ENCODE data around the gene SPAG17.

SPAG17 gene

GRCh38 chr1:117911051-117911450, 274.0 kb downstream of the SPAG17 start:
- TF ChIP-seq ZNF280D (tag by site-specific recombination; IDR thresholded peaks at IDR 0.05) (no peak), ZNF223 (tag by site-specific recombination; IDR thresholded peaks at IDR 0.05) (no peak), ZNF423 (tag by site-specific recombination; IDR thresholded peaks at IDR 0.05) (no peak), BCL6B (tag by site-specific recombination; IDR thresholded peaks at IDR 0.05) (no peak), ZNF37A (tag by site-specific recombination; IDR thresholded peaks at IDR 0.05) (no peak), ZNF350 (tag by site-specific recombination; IDR thresholded peaks at IDR 0.05) (no peak), ZNF777 (tag by site-specific recombination; IDR thresholded peaks at IDR 0.05; ENCODE audit: borderline replicate concordance) (no peak)
- no peak overlapping the region for H3K27ac ChIP-seq (ENCODE audit: extremely low read depth, low read depth, low read length)
- H3K9me3 ChIP-seq (ENCODE audit: control insufficient read depth, insufficient read depth, low read depth, low read length): no peaks in the 10 kb centered on the region
- H3K4me1 ChIP-seq (ENCODE audit: control insufficient read depth, insufficient read depth, low read length): no peaks in the 10 kb centered on the region
- H3K36me3 ChIP-seq (ENCODE audit: control insufficient read depth in 2 of 2, insufficient read depth in 1 of 2, low read length in 2 of 2): peaks cover 12 to 81% of the 10 kb centered on the region in 2 experiments; a peak in 2 of 3 replicates
- ChIA-PET CTCF (interaction anchor here (1.5 kb wide), 1 partner anchor 15 kb away, joined by 6 read pairs; no protein-coding TSS in a partner anchor), POLR2A (no interaction called here)
- no peak overlapping the region for H3K4me3 ChIP-seq (ENCODE audit: low read depth, low read length)

GRCh38 chr1:117905019-117905418, 280.0 kb downstream of the SPAG17 start:
- H3K27ac ChIP-seq (ENCODE audit: extremely low read depth, low read depth, low read length): no peak overlapping the region
- no peaks in the 10 kb centered on the region for H3K4me1 ChIP-seq (ENCODE audit: control insufficient read depth, insufficient read depth, low read length)
- peaks cover 0 to 72% of the 10 kb centered on the region in 2 experiments for H3K36me3 ChIP-seq (ENCODE audit: control insufficient read depth in 2 of 2, insufficient read depth in 1 of 2, low read length in 2 of 2)
- no peak overlapping the region for H3K4me3 ChIP-seq (ENCODE audit: low read depth, low read length)
- TF ChIP-seq ZNF140 (tag by site-specific recombination; IDR thresholded peaks at IDR 0.05) (no peak), ZNF707 (tag by site-specific recombination; IDR thresholded peaks at IDR 0.05) (no peak), ZNF747 (tag by site-specific recombination; IDR thresholded peaks at IDR 0.05) (no peak), ATF2 (tag by site-specific recombination; IDR thresholded peaks at IDR 0.05; ENCODE audit: low read depth) (peak; percentile 81), SCRT2 (tag by site-specific recombination; IDR thresholded peaks at IDR 0.05) (peak; percentile 75)
- no peaks in the 10 kb centered on the region for H3K9me3 ChIP-seq (ENCODE audit: control insufficient read depth, insufficient read depth, low read depth, low read length)
- ChIA-PET POLR2A (no interaction called here), CTCF (interaction anchor here (5.2 kb wide), 1 partner anchor 9 kb away, joined by 29 read pairs; no protein-coding TSS in a partner anchor)

GRCh38 chr1:117904485-117904884, 280.5 kb downstream of the SPAG17 start:
- CTCF ChIA-PET: no interaction called here
- no peak overlapping the region for H3K27ac ChIP-seq (ENCODE audit: extremely low read depth, low read depth, low read length)
- POLR2A ChIA-PET: interaction anchor here (0.6 kb wide), 1 partner anchor 25 kb away, joined by 3 read pairs; the partner anchor contains the start of genes GDAP2 and WDR3
- H3K36me3 ChIP-seq (ENCODE audit: control insufficient read depth in 2 of 2, insufficient read depth in 1 of 2, low read length in 2 of 2): peaks cover 0 to 69% of the 10 kb centered on the region in 2 experiments
- H3K4me1 ChIP-seq (ENCODE audit: control insufficient read depth, insufficient read depth, low read length): no peaks in the 10 kb centered on the region
- H3K9me3 ChIP-seq (ENCODE audit: control insufficient read depth, insufficient read depth, low read depth, low read length): no peaks in the 10 kb centered on the region
- no peak overlapping the region for H3K4me3 ChIP-seq (ENCODE audit: low read depth, low read length)
- TF ChIP-seq ZNF274 (IDR thresholded peaks at IDR 0.05; ENCODE audit: low read length) (no peak), ZNF274 (tag by site-specific recombination; IDR thresholded peaks at IDR 0.05; ENCODE audit: borderline replicate concordance) (no peak), PRDM4 (tag by site-specific recombination; IDR thresholded peaks at IDR 0.05) (no peak), ZNF280C (tag by site-specific recombination; IDR thresholded peaks at IDR 0.05) (no peak), SCRT2 (tag by site-specific recombination; IDR thresholded peaks at IDR 0.05) (no peak), HOXA7 (CRISPR knock-in tag; IDR thresholded peaks at IDR 0.05; ENCODE audit: borderline replicate concordance) (no peak), ZNF114 (tag by site-specific recombination; IDR thresholded peaks at IDR 0.05) (no peak)
